ENCODE results near the gene SNAP91. TPM values are rescaled to one million over a fixed set of nuclear protein-coding genes. Genes with fewer than 3 reads are reported as not detected.

Gene SNAP91
- total RNA-seq, 6 donors from 2014 or later = 0.23 TPM; not detected in 5

DNA sequence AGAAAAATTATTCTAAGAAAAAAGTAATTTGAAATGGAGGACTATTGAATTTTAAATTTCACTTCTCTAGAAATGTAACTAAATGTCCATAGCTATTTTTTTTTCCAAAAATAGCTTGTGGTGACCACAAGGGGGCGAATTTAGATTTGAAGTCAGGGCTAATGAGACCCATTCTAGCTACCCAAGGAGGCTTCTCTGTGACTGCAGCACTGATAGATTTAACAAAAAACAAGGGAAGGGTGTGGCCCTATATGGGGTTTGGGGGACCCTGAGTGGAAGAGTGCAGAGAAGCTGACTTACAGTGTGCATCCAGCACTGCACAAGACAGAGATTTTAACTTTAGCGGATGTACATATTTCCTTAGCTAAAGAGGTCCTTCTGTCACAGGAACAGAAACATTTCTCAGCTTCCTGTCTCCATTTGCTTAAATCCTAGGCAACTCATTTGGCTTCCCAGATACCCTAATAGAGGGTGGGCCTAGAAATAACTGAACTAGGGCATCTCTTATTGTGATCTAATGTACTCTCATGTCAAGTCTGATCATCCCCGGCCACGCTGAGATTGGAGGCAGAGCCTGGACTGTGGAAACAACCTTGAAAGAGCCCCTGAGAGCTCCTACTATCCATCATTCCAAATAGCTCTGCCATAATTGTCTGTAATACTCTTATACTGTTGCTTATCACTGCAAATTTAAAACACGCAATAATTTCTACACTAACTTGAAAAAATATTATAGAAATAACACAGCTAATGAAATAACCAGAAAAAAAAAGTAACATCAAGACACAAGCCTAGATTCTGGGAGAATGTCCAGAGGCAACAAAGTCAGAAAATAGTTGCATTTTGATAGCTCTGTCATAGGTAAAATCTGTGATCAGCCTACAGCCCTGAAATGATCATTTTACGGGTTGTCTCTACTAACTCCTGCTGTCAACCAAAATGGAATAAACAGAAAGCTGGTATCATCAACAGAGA, 93.6 kb downstream of the SNAP91 start:
- no peak for TF ChIP-seq POLR2AphosphoS5 (IDR thresholded peaks at IDR 0.05)
- TF ChIP-seq, protein P1, sequence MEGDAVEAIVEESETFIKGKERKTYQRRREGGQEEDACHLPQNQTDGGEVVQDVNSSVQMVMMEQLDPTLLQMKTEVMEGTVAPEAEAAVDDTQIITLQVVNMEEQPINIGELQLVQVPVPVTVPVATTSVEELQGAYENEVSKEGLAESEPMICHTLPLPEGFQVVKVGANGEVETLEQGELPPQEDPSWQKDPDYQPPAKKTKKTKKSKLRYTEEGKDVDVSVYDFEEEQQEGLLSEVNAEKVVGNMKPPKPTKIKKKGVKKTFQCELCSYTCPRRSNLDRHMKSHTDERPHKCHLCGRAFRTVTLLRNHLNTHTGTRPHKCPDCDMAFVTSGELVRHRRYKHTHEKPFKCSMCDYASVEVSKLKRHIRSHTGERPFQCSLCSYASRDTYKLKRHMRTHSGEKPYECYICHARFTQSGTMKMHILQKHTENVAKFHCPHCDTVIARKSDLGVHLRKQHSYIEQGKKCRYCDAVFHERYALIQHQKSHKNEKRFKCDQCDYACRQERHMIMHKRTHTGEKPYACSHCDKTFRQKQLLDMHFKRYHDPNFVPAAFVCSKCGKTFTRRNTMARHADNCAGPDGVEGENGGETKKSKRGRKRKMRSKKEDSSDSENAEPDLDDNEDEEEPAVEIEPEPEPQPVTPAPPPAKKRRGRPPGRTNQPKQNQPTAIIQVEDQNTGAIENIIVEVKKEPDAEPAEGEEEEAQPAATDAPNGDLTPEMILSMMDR (IDR thresholded peaks at IDR 0.05) = peak in 4 of 6 experiments; percentile 18 to 36 (median 34)
- no peaks in the 10 kb centered on the region for H3K27me3 ChIP-seq
- H3K36me3 ChIP-seq = no peaks in the 10 kb centered on the region
- no peaks in the 10 kb centered on the region for H3K9me3 ChIP-seq
- no peak for DNase-seq
- ATAC-seq (ENCODE audit: low FRiP score in 2 of 2) = peak in 1 of 2 donors; percentile 49
- WGBS, 2 donors = 76 to 80% methylated on average over 6 of the region's 6 CpGs
- H3K27ac ChIP-seq = no peak overlapping the region
- H3K4me1 ChIP-seq = no peaks in the 10 kb centered on the region
- H3K4me3 ChIP-seq = no peak overlapping the region

DNA sequence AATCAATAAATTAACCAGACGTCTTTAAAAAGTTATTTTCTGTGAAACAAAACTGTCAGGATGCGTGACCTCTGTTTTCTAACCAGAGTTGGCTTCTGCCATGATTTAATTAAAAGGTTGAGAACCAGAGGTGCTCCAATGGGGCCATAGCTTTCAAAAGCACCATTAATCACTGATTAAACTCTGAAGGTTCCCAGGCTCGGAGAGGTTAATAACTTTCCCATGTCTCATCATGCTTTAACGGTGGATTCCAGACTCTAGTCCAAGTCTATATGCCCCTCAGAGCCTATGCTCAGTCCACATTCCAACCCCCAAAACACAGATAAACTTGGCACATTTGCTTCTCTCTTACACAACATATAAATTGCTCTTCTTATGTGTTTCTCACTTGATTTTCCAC, 95.5 kb downstream of the SNAP91 start:
- H3K36me3 ChIP-seq = no peaks in the 10 kb centered on the region
- H3K27ac ChIP-seq = no peak overlapping the region
- ATAC-seq (ENCODE audit: low FRiP score in 2 of 2) = no peak
- no peak for DNase-seq
- no peaks in the 10 kb centered on the region for H3K9me3 ChIP-seq
- 57 to 61% methylated on average over 4 of the region's 4 CpGs for WGBS, 2 donors
- H3K4me1 ChIP-seq = no peaks in the 10 kb centered on the region
- no peak overlapping the region for H3K4me3 ChIP-seq
- no peaks in the 10 kb centered on the region for H3K27me3 ChIP-seq
- TF ChIP-seq EP300 (IDR thresholded peaks at IDR 0.05) (no peak), POLR2A (IDR thresholded peaks at IDR 0.05) (no peak), POLR2AphosphoS5 (IDR thresholded peaks at IDR 0.05) (no peak)
- TF ChIP-seq, protein P1 (IDR thresholded peaks at IDR 0.05) = no peak

DNA sequence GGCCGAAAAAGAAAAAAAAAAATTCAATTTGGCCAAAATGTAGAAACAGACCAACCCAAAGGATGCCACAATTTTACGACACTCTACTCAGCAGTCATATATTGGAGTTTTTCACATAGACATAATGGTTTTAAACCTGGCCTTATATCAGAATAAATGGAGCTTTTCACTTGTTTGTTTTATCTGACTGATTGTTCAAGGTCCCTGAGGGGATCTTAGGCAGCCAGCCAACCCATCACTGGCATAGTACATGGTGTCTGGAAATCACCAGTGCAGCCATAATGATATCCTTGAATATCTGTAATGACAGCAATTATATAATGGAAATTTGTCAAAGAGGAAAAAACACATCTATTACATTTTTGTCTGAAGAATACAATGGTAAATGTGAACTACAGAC, 99.7 kb downstream of the SNAP91 start:
- ATAC-seq (ENCODE audit: low FRiP score in 2 of 2) (no peak), DNase-seq (no peak)
- no peak overlapping the region for H3K27ac ChIP-seq
- no peaks in the 10 kb centered on the region for H3K4me1 ChIP-seq
- WGBS, 2 donors = 81 to 89% methylated on average over 2 of the region's 2 CpGs
- H3K27me3 ChIP-seq = no peaks in the 10 kb centered on the region
- H3K4me3 ChIP-seq = no peak overlapping the region
- H3K9me3 ChIP-seq = no peaks in the 10 kb centered on the region
- TF ChIP-seq, protein P1 (IDR thresholded peaks at IDR 0.05) = no peak
- TF ChIP-seq POLR2AphosphoS5 (IDR thresholded peaks at IDR 0.05) (no peak), POLR2A (IDR thresholded peaks at IDR 0.05) (no peak), EP300 (IDR thresholded peaks at IDR 0.05) (no peak)
- H3K36me3 ChIP-seq = no peaks in the 10 kb centered on the region

DNA sequence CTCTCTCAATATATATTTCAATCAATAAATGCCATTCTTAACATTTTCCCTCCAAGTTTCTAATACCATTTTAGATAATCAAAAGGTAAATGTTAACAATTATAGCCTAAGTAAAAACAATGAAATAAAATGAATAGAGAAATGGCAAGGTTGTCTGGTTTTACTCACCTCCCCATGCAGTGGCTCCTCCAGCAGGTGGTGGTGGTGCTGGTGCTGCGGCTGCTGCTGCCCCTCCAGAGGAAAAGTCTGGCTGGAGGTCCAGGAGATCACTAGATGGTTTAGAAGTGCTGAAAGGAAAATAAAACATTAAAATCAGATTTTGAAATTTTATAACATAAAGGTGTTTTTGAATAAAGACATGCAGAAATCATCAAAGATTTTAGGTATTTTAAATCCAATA, 103.4 kb downstream of the SNAP91 start:
- TF ChIP-seq POLR2AphosphoS5 (IDR thresholded peaks at IDR 0.05) (no peak), EP300 (IDR thresholded peaks at IDR 0.05) (no peak), POLR2A (IDR thresholded peaks at IDR 0.05) (no peak)
- TF ChIP-seq, protein P1 (IDR thresholded peaks at IDR 0.05) = no peak
- peak in 1 of 2 donors; percentile 30 for DNase-seq
- no peak for ATAC-seq (ENCODE audit: low FRiP score in 2 of 2)
- H3K36me3 ChIP-seq = no peaks in the 10 kb centered on the region
- no peaks in the 10 kb centered on the region for H3K27me3 ChIP-seq
- H3K4me1 ChIP-seq = no peaks in the 10 kb centered on the region
- no peaks in the 10 kb centered on the region for H3K9me3 ChIP-seq
- H3K4me3 ChIP-seq = no peak overlapping the region
- H3K27ac ChIP-seq = no peak overlapping the region
- 82 to 96% methylated on average over 1 of the region's 1 CpG for WGBS, 2 donors
